DMS153 treated with DMSO at 0.1 percent for 48 hours (cell line): ENCODE data around the gene RHOXF2B.
"Not testable (repeated sequence)": the region's sequence is repeated elsewhere in the genome, so short reads cannot be mapped to it uniquely, and the experiment has no call there.

Experiments
- DNase-seq: peaks from one replicate; lab custom pipeline; 2025; ENCODE audit not compliant: unreplicated experiment; lab: John Stamatoyannopoulos, UW

The RHOXF2B gene

GRCh38 chrX:120077590-120077989 is at the start of gene RHOXF2B:
Gene RHOXF2B (minus strand): TSS chrX:120077690. CDS start chrX:120077552, 138 bp downstream.
- DNase-seq, result not testable (repeated sequence)

- no peak for DNase-seq
These were observed 48.0 kb upstream of the RHOXF2B start for GRCh38 chrX:120125444-120125843.

GRCh38 chrX:120120223-120120622 is 42.7 kb upstream of the RHOXF2B start:
- no peak for DNase-seq

- DNase-seq, result no peak
These were observed 38.0 kb upstream of the RHOXF2B start, which contains the start of gene RHOXF1 for GRCh38 chrX:120115438-120115963. Gene RHOXF1 (minus strand): TSS chrX:120115913. CDS start chrX:120115862, 51 bp downstream.

- no peak for DNase-seq
These were observed 34.1 kb upstream of the RHOXF2B start for GRCh38 chrX:120111611-120112010.

- DNase-seq, result no peak
These were observed 31.9 kb upstream of the RHOXF2B start for GRCh38 chrX:120109378-120109777.

- not testable (repeated sequence) for DNase-seq
These were observed 27.2 kb upstream of the RHOXF2B start for GRCh38 chrX:120104707-120105106.

DNA sequence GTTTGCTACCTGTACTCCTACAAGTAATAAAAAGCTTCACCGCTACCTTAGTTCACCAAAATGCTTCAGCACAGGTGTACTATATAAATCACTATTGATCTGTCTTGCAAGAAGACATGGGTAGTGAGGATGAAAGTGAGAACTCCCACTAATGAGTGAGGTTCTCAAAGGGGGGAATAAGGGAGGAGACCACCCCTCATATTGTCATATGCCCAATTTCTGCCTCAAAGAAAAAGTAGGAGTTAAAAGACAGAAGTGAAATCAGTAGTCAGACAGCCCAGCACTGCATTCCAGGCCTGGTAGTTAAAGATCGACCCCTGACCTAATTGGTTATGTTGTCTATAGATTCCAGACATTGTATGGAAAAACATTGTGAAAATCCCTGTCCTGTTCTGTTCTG is 23.6 kb upstream of the RHOXF2B start:
- DNase-seq, result not testable (repeated sequence)

GRCh38 chrX:120090208-120090607 is 12.7 kb upstream of the RHOXF2B start:
- no peak for DNase-seq

DNA sequence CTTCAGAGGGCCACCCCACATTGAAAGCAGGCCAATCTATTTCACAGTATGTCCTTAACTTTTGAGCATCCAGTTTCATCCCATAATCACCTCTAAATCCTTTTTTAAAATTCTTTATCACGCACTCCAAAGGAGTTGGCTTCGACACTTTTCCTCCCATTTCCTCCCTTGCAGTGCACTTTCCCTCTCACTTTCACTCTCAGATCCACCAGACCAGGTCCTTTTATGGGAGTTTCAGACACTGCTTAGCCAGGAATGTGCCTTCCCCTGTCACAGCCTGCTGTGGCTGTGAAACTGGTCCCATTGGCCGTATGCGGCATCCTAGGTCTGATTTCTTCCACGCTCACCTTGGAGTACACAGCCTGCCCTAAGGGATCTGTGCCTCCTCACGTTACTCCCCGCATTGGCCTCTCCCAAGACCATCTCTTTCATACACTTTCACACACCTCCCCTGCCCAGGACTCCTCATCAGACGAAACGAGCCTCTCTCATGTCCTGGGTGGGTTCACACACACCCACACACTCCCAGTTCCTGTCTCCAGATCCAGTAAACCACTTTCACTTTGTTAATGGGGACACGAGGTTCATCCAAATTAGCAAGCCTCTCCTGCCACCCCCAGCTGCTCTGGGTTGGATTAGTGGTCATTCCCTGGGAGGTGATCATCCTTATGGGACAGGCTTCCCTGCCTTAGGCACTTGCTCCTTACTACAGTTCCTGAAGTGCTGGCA is 10.0 kb upstream of the RHOXF2B start:
- no peak for DNase-seq

- DNase-seq, result not testable (repeated sequence)
These were observed 8.2 kb upstream of the RHOXF2B start for GRCh38 chrX:120085553-120086185.

DNA sequence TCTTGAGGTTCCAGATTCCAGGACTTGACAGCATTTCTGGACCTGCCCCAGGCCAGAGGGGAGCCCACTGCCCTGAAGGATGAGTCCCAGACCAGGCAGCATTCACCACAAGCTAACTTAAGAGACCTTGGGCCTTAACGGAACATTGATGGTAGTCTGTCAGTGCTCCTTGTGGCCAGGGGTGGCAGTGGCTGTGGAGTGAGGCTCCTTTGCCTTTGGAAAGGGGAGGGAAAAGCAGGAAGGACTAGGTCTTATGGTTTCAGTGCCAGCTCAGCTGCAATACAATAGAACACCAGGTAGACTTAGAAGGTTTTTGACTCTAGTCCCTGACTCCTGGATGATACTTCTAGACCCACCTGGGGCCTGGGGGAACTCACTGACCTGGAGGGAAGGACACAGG is 11.3 kb downstream of the RHOXF2B start:
- DNase-seq, result not testable (repeated sequence)

DNA sequence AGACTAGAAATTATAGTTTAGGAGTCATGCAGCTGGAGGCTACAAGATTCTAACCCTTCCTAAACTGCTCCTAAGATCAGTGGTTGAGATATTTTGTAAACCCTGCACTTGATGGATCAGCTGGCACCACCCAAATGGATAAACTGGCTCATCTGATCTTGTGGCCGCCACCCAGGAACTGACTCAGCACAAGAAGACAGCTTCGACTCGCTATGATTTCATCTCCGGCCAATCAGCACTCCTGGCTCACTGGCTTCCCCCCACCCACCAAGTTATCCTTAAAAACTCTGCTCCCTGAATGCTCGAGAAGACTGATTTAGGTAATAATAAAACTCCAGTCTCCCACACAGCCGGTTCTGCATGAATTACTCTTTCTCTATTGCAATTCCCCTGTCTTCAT is 34.8 kb downstream of the RHOXF2B start:
- not testable (repeated sequence) for DNase-seq

GRCh38 chrX:120042247-120042646 is 35.2 kb downstream of the RHOXF2B start:
- DNase-seq, result not testable (repeated sequence)

DNA sequence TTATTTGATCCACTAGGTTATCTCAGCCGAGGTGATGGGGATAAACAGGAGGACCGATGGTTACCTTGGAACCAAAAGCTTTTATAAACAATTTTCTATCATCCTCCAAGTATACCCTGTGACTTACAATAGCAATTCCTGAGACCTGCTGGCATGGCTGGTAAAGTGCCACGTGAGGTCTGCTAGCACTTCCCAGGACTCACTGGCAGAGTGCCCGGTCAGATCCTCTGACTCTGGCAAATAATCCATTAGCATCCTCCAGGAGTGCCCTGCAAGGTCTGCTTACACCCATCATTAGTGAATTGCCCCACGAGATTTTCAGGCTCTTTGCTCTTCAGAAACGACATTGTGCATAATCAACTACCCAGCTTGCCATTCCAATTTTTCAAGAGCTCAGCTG is 37.3 kb downstream of the RHOXF2B start:
- DNase-seq, result not testable (repeated sequence)

DNA sequence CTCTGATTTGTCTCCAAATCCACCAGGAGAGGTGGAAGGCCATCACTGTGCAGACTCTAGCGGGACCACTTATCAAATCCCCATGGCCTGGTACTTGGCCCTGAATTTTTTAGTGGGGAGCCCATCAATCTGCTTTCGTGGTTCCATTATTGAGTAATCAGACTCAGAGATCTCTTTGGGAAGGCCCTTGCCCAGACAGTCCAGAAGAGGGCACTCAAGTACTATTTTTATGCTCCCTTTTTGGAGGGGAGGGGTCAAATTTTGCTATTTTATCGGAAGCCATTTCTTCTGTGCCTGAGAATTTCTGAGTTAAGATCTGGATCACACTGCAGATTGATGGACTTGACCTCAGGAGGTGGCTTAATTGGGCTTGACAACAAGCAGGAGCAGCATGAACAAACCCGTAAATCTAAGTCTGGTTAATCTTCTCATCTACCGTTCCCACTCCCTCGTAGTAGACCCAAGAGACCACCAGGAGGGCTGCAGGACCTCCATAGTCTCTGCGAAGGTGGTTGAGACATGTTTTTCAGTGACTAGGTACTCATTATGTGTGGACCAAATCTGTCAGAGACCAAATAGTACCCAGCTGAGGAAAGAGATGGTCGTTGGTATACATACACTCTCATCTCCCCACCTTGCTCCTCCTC is 38.3 kb downstream of the RHOXF2B start:
- DNase-seq, result not testable (repeated sequence)

- no peak for DNase-seq
These were observed 40.8 kb downstream of the RHOXF2B start for GRCh38 chrX:120036704-120037103.

DNA sequence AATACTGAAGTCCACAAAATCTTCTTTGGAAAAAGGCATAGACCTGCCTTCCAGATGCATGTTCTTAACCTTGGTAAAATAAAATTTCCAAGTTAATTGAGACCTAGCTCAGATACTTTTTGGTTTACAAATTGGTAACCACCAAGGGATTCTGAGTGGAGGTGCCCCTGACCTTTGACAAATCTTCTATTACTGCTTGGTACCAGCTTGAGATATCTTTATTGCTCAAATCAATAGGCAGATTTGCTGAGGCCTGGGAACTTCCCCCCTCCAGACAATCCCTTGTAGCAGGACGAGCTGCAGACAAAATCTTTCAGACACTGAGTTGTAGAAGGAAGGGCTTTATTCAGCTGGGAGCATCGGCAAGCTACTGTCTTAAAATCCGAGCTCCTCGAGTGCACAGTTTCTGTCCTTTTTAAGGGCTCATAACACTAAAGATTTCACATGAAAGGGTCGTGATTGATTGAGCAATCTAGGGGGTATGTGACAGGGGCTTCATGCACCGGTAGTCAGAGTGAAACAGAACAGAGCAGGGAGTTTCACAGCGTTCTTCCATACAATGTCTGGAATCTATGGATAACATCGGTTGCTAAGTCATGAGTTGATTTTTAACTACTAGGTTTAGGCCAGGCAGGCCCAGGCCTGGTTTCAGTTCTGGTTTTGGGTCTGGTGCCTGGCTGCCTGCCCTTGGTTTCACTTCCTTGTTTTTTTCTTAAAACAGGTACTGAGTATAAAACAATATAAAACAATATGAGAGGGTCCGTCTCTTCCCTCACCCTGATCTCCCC is 41.8 kb downstream of the RHOXF2B start:
- DNase-seq, result not testable (repeated sequence)

- DNase-seq, result no peak
These were observed 48.1 kb downstream of the RHOXF2B start for GRCh38 chrX:120029354-120029753.

DNA sequence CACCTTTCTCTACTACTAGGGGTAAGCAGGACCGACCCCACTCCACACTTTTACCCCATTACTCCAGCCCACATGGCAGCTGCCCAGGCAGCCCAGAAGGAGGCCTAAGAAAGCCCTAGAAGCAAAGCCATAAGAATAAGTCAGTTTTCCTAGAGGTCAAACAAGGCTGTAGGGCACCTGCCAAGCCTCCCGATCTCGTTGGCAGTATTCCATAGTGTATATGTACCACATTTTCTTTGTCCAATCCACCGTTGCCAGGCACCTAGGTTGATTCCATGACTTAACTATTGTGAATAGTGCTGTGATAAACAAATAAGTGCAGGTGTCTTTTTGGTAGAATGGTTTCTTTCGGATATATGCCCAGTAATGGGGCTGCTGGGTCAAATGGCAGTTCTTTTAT is 54.2 kb downstream of the RHOXF2B start:
- DNase-seq, result peak; percentile 62

DNA sequence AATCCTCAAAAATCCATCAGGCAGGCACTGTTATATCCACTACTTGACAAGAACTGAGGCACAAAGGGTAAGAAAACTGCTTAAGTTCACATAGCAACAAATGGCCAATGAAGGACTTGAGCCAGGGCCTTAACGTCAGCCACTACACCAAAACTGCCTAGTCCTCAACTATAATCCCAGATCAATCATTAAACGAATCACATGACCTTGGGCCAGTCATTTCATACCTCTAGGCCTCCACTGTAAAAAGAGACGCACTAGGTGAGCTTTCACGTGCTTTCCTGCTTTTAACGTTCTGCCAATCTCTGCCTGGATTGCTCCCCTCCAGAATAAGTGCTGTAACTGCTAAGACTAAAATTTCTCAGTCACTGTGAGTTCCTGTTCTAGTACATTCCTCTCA is 54.7 kb downstream of the RHOXF2B start:
- DNase-seq, result no peak
